HCT116 (cell line): Measurements from ENCODE around the gene ACBD7.

Experiments
- EZH2phosphoT487 ChIP-seq: fragments of 200-600 bp; IDR thresholded peaks from 2 replicates; pipeline ENCODE4 v1.6.1; 2018; ENCODE audit warnings: antibody characterized with exemption, borderline replicate concordance
- JUND ChIP-seq: IDR thresholded peaks from 2 replicates; pipeline ENCODE4 v1.6.1; 2012
- POLR2A ChIP-seq: IDR thresholded peaks from 2 replicates; pipeline ENCODE4 v1.7.0; 2011; ENCODE audit warnings: borderline replicate concordance; ENCODE audit not compliant: insufficient read depth, insufficient read length; ENCODE audit errors: extremely low read depth
- POLR2AphosphoS5 ChIP-seq: IDR thresholded peaks from 2 replicates; pipeline ENCODE4 v1.6.1; 2011; ENCODE audit warnings: mild to moderate bottlenecking, low read depth, low read length, moderate library complexity
- RAD21 ChIP-seq: IDR thresholded peaks from 2 replicates; pipeline ENCODE4 v1.6.1; 2012; ENCODE audit warnings: low read depth, mild to moderate bottlenecking
- ZNF274 ChIP-seq: fragments of 200-500 bp; sonication (Bioruptor generic); IDR thresholded peaks from 2 replicates; pipeline ENCODE4 v1.6.1; 2014; ENCODE audit warnings: mild to moderate bottlenecking, low read depth, low read length, inconsistent platforms
- TF ChIP-seq, protein P1 (sequence below), 3 experiments: fragments of 200-600 bp in 1 of 3; sonication (generic) in 1 of 3; IDR thresholded peaks in 2 of 3; conservative IDR thresholded peaks in 1 of 3; 2 replicates each; pipeline ENCODE4 v1.5.1; 2012 to 2017; ENCODE audit warnings: low read depth in 2 of 3, low read length in 2 of 3, antibody characterized with exemption in 1 of 3, borderline replicate concordance in 1 of 3, control low read depth in 1 of 3, mild to moderate bottlenecking in 1 of 3, mixed read lengths in 1 of 3, mixed run types in 1 of 3, moderate library complexity in 1 of 3; ENCODE audit not compliant: insufficient read depth in 1 of 3
- TF ChIP-seq, protein P2 (sequence below): IDR thresholded peaks from 2 replicates; pipeline ENCODE4 v1.6.1; 2012

DNA sequence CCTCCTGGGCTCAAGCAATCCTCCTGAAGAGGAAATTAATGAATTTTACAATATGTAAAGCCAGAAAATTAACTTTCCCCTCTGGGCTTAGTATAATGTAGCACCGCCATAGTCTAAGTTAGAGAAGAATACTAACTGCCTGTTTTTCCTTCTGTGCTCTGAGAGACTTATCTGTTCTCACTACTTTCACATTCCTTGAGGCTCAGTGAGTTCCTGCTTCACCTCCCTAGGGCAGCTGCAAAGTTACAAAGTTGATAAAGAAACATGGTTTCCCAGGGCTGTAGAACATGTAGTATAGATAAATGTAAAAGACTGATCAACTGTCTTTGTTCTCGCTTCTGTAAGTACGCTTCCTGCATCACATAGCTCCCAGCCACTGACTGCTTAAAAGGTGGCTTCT lies 60.8 kb downstream of the ACBD7 start:
- TF ChIP-seq, protein P1, sequence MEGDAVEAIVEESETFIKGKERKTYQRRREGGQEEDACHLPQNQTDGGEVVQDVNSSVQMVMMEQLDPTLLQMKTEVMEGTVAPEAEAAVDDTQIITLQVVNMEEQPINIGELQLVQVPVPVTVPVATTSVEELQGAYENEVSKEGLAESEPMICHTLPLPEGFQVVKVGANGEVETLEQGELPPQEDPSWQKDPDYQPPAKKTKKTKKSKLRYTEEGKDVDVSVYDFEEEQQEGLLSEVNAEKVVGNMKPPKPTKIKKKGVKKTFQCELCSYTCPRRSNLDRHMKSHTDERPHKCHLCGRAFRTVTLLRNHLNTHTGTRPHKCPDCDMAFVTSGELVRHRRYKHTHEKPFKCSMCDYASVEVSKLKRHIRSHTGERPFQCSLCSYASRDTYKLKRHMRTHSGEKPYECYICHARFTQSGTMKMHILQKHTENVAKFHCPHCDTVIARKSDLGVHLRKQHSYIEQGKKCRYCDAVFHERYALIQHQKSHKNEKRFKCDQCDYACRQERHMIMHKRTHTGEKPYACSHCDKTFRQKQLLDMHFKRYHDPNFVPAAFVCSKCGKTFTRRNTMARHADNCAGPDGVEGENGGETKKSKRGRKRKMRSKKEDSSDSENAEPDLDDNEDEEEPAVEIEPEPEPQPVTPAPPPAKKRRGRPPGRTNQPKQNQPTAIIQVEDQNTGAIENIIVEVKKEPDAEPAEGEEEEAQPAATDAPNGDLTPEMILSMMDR (IDR thresholded peaks at IDR 0.05 in 2 of 3, conservative IDR thresholded peaks at IDR 0.05 in 1 of 3; ENCODE audit: borderline replicate concordance in 1 of 3, insufficient read depth in 1 of 3, low read depth in 2 of 3, low read length in 2 of 3), result no peak
- TF ChIP-seq, protein P2, sequence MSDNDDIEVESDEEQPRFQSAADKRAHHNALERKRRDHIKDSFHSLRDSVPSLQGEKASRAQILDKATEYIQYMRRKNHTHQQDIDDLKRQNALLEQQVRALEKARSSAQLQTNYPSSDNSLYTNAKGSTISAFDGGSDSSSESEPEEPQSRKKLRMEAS, result no peak
- no peak for TF ChIP-seq POLR2A
- TF ChIP-seq JUND, result no peak
- no peak for TF ChIP-seq POLR2AphosphoS5
- no peak for TF ChIP-seq EZH2phosphoT487
- no peak for TF ChIP-seq RAD21
- TF ChIP-seq ZNF274, result no peak
